Fibroblast of the aortic adventitia (primary cell): ENCODE results near the gene PARVB. TPM values are rescaled to one million over a fixed set of nuclear protein-coding genes. Genes with fewer than 3 reads are reported as not detected.
A peak's percentile ranks its signal among the peaks of the same experiment; 100 is the strongest.

Experiments used
- DNase-seq: peaks from one replicate; pipeline ENCODE4 v3.0.0-alpha.2; 2010; ENCODE audit warnings: low read depth
- H3K4me3 ChIP-seq: 2 replicates; pipeline ENCODE4 v1.5.1; 2011; ENCODE audit warnings: low read depth, mild to moderate bottlenecking, control low read depth, low read length, moderate library complexity
- CTCF ChIP-seq: IDR thresholded peaks from 2 replicates; pipeline ENCODE4 v1.5.1; 2011; ENCODE audit warnings: mild to moderate bottlenecking, low read length, control low read depth, inconsistent platforms; ENCODE audit not compliant: insufficient read depth
- total RNA-seq: library from RNA; depleted of rRNA; stranded (reverse); fragments of >200 nt; gene quantifications from 2 replicates; pipeline ENCODE4 v1.2.3, GENCODE V29; 2012; ENCODE audit warnings: low replicate concordance

Gene PARVB
- total RNA-seq, 1 donor = 30.6 TPM

DNA sequence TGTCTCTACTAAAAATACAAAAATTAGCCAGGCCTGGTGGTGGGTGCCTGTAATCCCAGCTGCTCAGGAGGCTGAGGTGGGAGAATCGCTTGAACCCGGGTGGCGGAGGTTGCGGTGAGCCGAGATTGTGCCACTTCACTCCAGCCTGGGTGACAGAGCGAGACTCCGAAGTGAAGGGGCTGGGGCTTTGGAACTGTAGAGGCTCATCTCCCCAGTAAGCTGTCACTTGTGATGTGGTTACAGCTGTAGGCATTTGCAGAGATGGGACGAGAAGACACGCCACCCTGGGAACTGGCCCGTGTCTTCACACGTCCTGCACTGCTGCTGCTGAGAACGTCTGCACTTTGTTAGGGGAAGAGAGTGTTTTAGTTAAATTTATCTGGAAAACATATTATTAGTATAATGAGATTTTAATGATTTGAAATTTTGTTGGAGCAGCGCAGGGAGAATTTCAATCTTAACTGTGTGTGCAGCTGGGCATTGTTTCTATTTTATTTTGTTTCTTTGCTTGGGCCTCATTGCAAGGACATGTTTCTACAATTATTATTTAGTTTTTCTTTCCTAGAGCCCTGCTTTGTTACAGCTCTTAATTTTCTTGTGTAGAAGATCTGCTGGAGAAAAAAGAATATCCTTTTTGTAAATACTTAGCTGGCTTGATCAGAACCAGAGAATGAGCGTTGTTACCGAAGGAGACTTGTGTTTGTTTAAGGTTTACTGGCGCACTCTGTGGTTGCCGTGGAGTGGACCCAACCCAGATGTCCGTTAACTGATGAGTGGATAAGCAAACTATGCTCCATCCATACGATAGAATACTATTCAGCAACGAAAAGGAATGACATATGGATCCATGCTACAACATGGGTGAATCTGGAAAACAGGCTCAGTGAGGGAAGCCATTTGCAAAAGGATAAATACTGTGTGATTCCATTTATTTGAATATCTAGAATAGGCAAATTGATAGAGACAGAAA lies 18.4 kb downstream of the PARVB start:
- peak; percentile 30 for DNase-seq
- TF ChIP-seq CTCF = no peak
- H3K4me3 ChIP-seq = no peak overlapping the region

DNA sequence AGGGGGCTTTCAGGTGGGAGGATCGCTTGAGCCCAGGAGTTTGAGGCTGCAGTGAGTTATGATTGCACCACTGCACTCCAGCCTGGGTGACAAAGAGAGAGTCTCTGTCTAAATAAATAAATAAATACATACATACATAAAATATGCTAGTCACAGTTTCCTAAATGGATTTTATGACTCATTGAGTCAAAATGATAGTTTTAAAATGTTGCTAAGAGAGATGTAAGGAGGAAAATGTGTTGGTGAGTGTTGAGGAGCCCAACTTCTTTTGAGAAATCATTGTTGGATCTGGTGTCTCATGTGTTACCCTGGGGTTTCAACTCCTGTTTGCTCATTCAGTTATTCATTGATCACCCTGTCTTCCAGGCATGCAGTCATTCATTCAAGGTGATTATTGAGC lies 21.0 kb downstream of the PARVB start:
- DNase-seq = peak; percentile 29
- no peak for TF ChIP-seq CTCF
- H3K4me3 ChIP-seq = no peak overlapping the region

GRCh38 chr22:44046485-44047141 lies 22.5 kb downstream of the PARVB start:
- DNase-seq = no peak
- TF ChIP-seq CTCF = no peak
- no peak overlapping the region for H3K4me3 ChIP-seq

GRCh38 chr22:44047891-44048301 lies 23.8 kb downstream of the PARVB start:
- H3K4me3 ChIP-seq = no peak overlapping the region
- DNase-seq = no peak
- no peak for TF ChIP-seq CTCF

GRCh38 chr22:44049486-44050231 lies 25.6 kb downstream of the PARVB start:
- H3K4me3 ChIP-seq = no peak overlapping the region
- DNase-seq = no peak
- TF ChIP-seq CTCF = no peak

GRCh38 chr22:44050766-44051355 lies 26.8 kb downstream of the PARVB start:
- no peak for TF ChIP-seq CTCF
- DNase-seq = no peak
- no peak overlapping the region for H3K4me3 ChIP-seq
